ENCODE measurements around the gene USP5.
"Not testable (repeated sequence)": the region's sequence is repeated elsewhere in the genome, so short reads cannot be mapped to it uniquely, and the experiment has no call there.

The USP5 gene

DNA sequence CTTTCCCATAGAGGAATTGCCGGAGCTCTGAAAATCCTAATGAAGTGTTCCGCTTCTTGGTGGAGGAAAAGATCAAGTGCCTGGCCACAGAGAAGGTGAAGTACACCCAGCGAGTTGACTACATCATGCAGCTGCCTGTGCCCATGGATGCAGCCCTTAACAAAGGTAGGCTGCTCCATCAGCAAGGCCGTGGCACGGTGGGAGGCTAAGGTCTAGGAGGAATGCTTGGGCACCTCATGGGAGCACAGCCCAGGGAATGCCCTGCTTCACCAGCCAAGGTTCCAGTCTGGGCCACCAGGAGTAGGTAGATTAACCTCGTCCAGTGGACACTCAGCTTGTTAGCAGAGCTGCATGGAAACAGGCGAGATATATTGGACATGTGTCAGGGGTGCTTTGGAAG, 9.0 kb downstream of the USP5 start:
- DNase-seq (ENCODE audit: low read depth), result no peak
- H3K4me3 ChIP-seq (ENCODE audit: low read length), result no peak overlapping the region
- TF ChIP-seq, protein P1, sequence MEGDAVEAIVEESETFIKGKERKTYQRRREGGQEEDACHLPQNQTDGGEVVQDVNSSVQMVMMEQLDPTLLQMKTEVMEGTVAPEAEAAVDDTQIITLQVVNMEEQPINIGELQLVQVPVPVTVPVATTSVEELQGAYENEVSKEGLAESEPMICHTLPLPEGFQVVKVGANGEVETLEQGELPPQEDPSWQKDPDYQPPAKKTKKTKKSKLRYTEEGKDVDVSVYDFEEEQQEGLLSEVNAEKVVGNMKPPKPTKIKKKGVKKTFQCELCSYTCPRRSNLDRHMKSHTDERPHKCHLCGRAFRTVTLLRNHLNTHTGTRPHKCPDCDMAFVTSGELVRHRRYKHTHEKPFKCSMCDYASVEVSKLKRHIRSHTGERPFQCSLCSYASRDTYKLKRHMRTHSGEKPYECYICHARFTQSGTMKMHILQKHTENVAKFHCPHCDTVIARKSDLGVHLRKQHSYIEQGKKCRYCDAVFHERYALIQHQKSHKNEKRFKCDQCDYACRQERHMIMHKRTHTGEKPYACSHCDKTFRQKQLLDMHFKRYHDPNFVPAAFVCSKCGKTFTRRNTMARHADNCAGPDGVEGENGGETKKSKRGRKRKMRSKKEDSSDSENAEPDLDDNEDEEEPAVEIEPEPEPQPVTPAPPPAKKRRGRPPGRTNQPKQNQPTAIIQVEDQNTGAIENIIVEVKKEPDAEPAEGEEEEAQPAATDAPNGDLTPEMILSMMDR (conservative IDR thresholded peaks at IDR 0.05; ENCODE audit: low read length), result no peak

DNA sequence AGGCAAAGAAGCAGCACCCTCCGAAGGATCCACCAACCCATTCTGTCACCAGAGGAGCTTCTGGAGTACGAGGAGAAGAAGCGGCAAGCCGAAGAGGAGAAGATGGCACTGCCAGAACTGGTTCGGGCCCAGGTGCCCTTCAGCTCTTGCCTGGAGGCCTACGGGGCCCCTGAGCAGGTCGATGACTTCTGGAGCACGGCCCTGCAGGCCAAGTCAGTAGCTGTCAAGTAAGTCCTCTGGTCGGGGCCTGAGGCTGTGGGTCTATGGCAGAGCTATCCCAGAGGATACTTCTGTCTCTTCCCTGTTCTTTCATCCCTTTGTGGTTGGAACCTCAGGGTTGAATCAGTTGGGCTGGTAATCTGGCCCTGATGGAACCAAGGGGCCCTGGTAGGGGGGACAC, 9.4 kb downstream of the USP5 start:
- no peak for DNase-seq (ENCODE audit: low read depth)
- no peak overlapping the region for H3K4me3 ChIP-seq (ENCODE audit: low read length)
- TF ChIP-seq, protein P1 (conservative IDR thresholded peaks at IDR 0.05; ENCODE audit: low read length), result no peak

DNA sequence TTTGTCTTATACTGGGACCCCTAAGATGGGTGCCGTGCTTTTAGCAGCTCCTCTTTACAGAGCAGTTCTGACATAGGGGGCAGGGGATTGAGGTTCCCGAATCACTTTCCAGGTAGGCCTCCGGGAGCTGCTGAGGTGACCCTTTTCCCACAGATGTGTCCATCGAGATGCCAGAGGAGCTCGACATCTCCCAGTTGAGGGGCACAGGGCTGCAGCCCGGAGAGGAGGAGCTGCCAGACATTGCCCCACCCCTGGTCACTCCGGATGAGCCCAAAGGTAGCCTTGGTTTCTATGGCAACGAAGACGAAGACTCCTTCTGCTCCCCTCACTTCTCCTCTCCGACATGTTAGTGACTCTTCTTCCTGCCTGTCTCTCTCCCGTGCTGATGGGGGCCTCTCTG, 11.1 kb downstream of the USP5 start:
- DNase-seq (ENCODE audit: low read depth), result no peak
- TF ChIP-seq, protein P1 (conservative IDR thresholded peaks at IDR 0.05; ENCODE audit: low read length), result no peak
- no peak overlapping the region for H3K4me3 ChIP-seq (ENCODE audit: low read length)

DNA sequence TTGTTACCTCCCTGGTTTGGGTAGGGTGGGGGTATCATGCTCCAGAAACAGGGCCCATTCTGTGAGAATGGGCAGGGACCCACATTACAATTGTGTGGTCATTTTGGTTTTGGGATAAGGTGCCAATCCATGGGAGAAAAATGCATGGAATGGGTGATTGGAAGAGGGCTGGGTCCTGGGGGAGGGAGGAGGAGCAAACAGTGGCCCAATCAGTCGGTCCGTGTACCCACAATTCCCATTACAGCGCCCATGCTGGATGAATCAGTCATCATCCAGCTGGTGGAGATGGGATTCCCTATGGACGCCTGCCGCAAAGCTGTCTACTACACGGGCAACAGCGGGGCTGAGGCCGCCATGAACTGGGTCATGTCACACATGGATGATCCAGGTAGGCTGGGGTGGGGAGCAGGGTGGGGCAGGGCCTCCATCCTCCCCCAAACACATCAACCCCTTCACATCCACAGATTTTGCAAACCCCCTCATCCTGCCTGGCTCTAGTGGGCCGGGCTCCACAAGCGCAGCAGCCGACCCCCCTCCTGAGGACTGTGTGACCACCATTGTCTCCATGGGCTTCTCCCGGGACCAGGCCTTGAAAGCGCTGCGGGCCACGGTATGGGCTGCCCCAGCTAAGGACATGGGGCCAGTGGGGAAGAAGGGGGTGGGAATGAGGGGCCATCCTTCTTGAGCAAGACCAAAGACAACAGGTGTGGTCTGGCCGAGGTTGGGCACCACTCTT, 11.8 kb downstream of the USP5 start:
- TF ChIP-seq, protein P1 (conservative IDR thresholded peaks at IDR 0.05; ENCODE audit: low read length), result no peak
- H3K4me3 ChIP-seq (ENCODE audit: low read length), result no peak overlapping the region
- DNase-seq (ENCODE audit: low read depth), result peak; percentile 45

DNA sequence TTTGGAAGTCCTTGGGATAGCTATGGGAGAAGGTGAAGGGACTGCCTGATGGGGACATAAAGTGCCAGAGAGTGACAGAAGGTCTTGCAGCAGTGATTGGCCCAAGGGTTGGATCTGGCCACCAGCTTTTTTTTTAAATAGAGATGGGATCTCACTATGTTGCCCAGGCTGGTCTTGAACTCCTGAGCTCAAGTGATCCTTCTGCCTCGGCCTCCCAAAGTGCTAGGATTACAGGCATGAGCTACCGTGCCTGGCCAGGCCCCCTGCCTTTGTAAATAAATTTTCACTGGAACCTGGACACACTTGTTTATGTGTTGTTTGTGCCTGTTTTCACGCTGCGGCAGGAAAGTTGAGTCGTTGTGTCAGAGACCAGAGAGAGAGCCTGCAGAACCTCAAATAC, 13.4 kb downstream of the USP5 start:
- H3K4me3 ChIP-seq (ENCODE audit: low read length); DNase-seq (ENCODE audit: low read depth): not testable (repeated sequence)

DNA sequence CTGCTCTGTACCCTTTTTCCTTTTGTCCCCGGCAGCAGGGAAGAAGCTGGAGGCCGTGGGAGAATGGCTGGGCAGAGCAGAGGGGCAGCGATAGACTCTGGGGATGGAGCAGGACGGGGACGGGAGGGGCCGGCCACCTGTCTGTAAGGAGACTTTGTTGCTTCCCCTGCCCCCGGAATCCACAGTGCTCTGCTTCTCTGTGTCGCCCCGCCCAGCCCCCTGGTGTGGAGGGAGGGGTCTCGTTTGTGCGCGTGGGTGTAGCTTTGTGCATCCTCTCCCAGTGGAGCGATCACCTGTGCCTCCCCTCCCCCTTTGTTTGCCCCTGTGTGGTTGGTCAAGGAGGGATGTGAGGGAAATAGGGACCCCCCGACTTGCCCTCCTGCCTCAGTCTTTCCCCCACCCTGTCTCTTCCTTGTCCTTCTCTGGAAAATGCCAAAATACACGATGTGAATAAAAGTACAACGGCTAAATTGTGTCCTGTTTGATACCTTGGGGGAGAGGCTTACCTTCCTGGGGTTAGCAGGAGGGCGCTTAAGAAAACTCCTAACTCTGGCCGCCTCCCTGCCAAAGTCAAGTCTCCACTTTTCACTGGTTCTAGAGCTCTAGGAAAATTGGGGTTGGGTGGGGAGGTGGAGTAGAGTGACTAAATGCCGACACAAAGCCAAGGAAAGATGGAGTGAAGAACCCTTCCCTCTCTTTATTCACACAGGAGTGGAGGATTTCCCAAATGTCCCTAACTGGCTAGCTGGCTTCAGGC, 14.4 kb downstream of the USP5 start:
- DNase-seq (ENCODE audit: low read depth), result no peak
- TF ChIP-seq, protein P1 (conservative IDR thresholded peaks at IDR 0.05; ENCODE audit: low read length), result no peak
- H3K4me3 ChIP-seq (ENCODE audit: low read length), result peak overlapping the region; percentile 94

DNA sequence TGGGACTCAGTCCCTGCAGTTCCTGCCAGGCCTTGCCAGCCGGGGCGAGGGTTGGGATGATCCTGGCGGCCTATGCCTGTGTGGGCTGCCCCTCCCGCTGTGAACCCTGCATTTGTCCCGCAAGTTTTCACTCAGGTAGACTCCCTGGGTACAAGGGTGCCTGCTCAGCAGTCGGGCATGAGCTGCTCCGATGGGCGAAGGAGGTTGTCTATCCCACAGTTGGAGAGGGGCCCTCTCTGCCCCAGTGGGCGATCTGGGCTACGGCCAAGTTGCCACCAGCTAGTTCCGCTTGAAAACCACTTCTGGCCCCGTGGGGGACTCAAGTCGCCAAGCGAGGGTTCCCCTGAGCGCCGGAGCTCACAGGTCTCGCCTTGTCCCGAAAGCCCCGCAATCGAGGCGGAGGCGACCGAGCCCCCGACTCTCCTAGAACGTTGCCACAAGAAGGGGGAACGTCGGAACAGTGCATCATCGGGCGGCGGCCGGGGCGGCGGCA, 15.0 kb downstream of the USP5 start:
- TF ChIP-seq, protein P1 (conservative IDR thresholded peaks at IDR 0.05; ENCODE audit: low read length), result no peak
- no peak for DNase-seq (ENCODE audit: low read depth)
- peak overlapping the region; percentile 94 for H3K4me3 ChIP-seq (ENCODE audit: low read length)
